DND-41 (cell line): Measurements from ENCODE around the gene GTF2A1.

Experiments
- EZH2 ChIP-seq: IDR thresholded peaks from 3 replicates; pipeline ENCODE4 v1.6.1; 2012; ENCODE audit warnings: borderline replicate concordance, low read depth, mild to moderate bottlenecking, moderate library complexity, low read length, inconsistent platforms; ENCODE audit not compliant: severe bottlenecking
- TF ChIP-seq, protein P1 (sequence below): IDR thresholded peaks from 2 replicates; pipeline ENCODE4 v1.5.1; 2012; ENCODE audit warnings: borderline replicate concordance, low read length, moderate library complexity, mild to moderate bottlenecking; ENCODE audit not compliant: poor library complexity, severe bottlenecking; ENCODE audit errors: extremely low read depth

DNA sequence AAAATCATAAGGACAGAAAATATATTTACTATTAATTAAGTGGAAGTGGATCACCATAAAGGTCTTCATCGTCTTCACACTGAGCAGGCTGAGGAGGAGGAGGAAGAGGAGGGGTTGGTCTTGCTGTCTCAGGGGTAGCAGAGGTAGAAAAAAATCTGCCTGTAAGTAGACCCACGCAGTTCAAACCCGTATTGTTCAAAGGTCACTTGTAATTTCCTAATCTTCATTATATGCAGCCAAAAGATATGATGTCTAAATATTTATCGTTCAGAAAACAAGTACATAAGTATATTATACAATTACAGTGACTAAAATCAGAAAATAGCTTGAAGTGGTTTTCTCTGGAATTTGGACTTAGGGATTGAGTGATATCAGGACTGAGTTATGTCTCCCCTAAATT lies 72.1 kb downstream of the GTF2A1 start:
- TF ChIP-seq, protein P1, sequence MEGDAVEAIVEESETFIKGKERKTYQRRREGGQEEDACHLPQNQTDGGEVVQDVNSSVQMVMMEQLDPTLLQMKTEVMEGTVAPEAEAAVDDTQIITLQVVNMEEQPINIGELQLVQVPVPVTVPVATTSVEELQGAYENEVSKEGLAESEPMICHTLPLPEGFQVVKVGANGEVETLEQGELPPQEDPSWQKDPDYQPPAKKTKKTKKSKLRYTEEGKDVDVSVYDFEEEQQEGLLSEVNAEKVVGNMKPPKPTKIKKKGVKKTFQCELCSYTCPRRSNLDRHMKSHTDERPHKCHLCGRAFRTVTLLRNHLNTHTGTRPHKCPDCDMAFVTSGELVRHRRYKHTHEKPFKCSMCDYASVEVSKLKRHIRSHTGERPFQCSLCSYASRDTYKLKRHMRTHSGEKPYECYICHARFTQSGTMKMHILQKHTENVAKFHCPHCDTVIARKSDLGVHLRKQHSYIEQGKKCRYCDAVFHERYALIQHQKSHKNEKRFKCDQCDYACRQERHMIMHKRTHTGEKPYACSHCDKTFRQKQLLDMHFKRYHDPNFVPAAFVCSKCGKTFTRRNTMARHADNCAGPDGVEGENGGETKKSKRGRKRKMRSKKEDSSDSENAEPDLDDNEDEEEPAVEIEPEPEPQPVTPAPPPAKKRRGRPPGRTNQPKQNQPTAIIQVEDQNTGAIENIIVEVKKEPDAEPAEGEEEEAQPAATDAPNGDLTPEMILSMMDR, result no peak
- TF ChIP-seq EZH2, result no peak
